OCI-LY7 (cell line): ENCODE results near the gene TRIM7. TPM values are rescaled to one million over a fixed set of nuclear protein-coding genes. Genes with fewer than 3 reads are reported as not detected.

Source experiments
- BruUV-seq: library from RNA; stranded (reverse); fragments of 400-500 nt; replicated peaks from 2 replicates; lab custom pipeline; 2021; lab: Mats Ljungman, UMichigan
- CTCF ChIA-PET: fragments of 300-600 bp; sonication (Branson Sonifier 250); formaldehyde crosslinking; loops from one replicate; lab custom pipeline; 2022; ENCODE audit warnings: antibody characterized with exemption; ENCODE audit not compliant: unreplicated experiment; lab: Charles Lee
- POLR2A ChIA-PET: fragments of 300-600 bp; sonication (Branson Sonifier 250); formaldehyde crosslinking; loops from one replicate; lab custom pipeline; 2022; ENCODE audit warnings: antibody characterized with exemption; lab: Charles Lee
- DNase-seq: peaks from one replicate; pipeline ENCODE4 v3.0.0-alpha.2; 2015; ENCODE audit warnings: low spot score
- H2AFZ ChIP-seq: fragments of 200-600 bp; sonication (generic), shearing (Covaris generic); 2 replicates; pipeline ENCODE4 v1.6.1; 2014; ENCODE audit warnings: mild to moderate bottlenecking, antibody characterized with exemption, low read length, moderate library complexity
- H3K27ac ChIP-seq: fragments of 200-600 bp; sonication (generic); 2 replicates; pipeline ENCODE4 v1.5.1; 2014; ENCODE audit warnings: mixed run types, low read depth, mild to moderate bottlenecking, moderate library complexity, low read length, inconsistent platforms; ENCODE audit not compliant: poor library complexity, severe bottlenecking
- H3K36me3 ChIP-seq: fragments of 200-600 bp; sonication (generic); 2 replicates; pipeline ENCODE4 v1.6.1; 2014; ENCODE audit warnings: mild to moderate bottlenecking, antibody characterized with exemption, low read length, moderate library complexity, mixed read lengths; ENCODE audit not compliant: insufficient read depth
- H3K4me1 ChIP-seq: fragments of 200-600 bp; sonication (generic); 2 replicates; pipeline ENCODE4 v1.5.1; 2014; ENCODE audit warnings: mild to moderate bottlenecking, low read length; ENCODE audit not compliant: insufficient read depth, poor library complexity, severe bottlenecking
- H3K4me2 ChIP-seq: fragments of 200-600 bp; sonication (generic); 2 replicates; pipeline ENCODE4 v1.6.1; 2014; ENCODE audit warnings: mild to moderate bottlenecking, low read length
- H3K4me3 ChIP-seq: fragments of 200-600 bp; sonication (generic); 2 replicates; pipeline ENCODE4 v1.5.1; 2014; ENCODE audit warnings: mild to moderate bottlenecking, low read depth, low read length; ENCODE audit not compliant: poor library complexity, severe bottlenecking
- H3K79me2 ChIP-seq: fragments of 200-600 bp; sonication (generic); 2 replicates; pipeline ENCODE4 v1.6.1; 2016; ENCODE audit warnings: low read depth, mild to moderate bottlenecking, low read length, moderate library complexity, mixed read lengths; ENCODE audit not compliant: insufficient read depth
- H3K9me2 ChIP-seq: fragments of 200-600 bp; sonication (generic); 2 replicates; pipeline ENCODE4 v1.6.1; 2016; ENCODE audit warnings: mild to moderate bottlenecking, low read length, mixed read lengths; ENCODE audit not compliant: insufficient read depth
- H3K9me3 ChIP-seq: fragments of 200-600 bp; sonication (generic); 2 replicates; pipeline ENCODE4 v1.6.1; 2014; ENCODE audit warnings: mild to moderate bottlenecking, mixed run types, low read length, mixed read lengths
- H4K20me1 ChIP-seq: fragments of 200-600 bp; sonication (generic); 2 replicates; pipeline ENCODE4 v1.6.1; 2014; ENCODE audit warnings: mild to moderate bottlenecking, antibody characterized with exemption, low read length, moderate library complexity, mixed read lengths; ENCODE audit not compliant: insufficient read depth
- CTCF ChIP-seq: fragments of 200-600 bp; sonication (generic); conservative IDR thresholded peaks from 2 replicates; pipeline ENCODE4 v1.5.1; 2014; ENCODE audit warnings: mild to moderate bottlenecking, antibody characterized with exemption, low read length, moderate library complexity, mixed read lengths
- EZH2phosphoT487 ChIP-seq: fragments of 200-600 bp; sonication (generic); IDR thresholded peaks from 2 replicates; pipeline ENCODE4 v1.6.1; 2018; ENCODE audit warnings: low read depth, borderline replicate concordance, mild to moderate bottlenecking, mixed run types, antibody characterized with exemption, low read length, moderate library complexity, mixed read lengths
- intact Hi-C: fragments of 100-400 bp; cut with micrococcal nuclease; formaldehyde crosslinking; loops from one replicate; pipeline ENCODE4 v1.10.0; 2022; ENCODE audit not compliant: unreplicated experiment
- total RNA-seq, 2 experiments: library from RNA; depleted of rRNA in 1 of 2; stranded (reverse); fragments of >200 nt in 1 of 2; shearing (Covaris generic) in 1 of 2; gene quantifications; 2 replicates each; pipeline ENCODE4 v1.2.3, GENCODE V29; 2014 to 2022

TRIM7 gene
- total RNA-seq, 2 experiments from 2014 or later = 0.22 to 1.8 TPM

GRCh38 chr5:181243564-181244343, 38.8 kb upstream of the TRIM7 start, which contains the start of gene RACK1:
Gene RACK1 (minus strand): TSS chr5:181243906. CDS start chr5:181243800, 106 bp downstream.
- peak; percentile 94 for DNase-seq
- POLR2A ChIA-PET = interaction anchor here (0.6 to 3.7 kb wide), 8 partner anchors 11 to 436 kb away, joined by 3 to 17 read pairs (median 3); partner anchors contain the start of gene TRIM52
- BruUV-seq = no TSS peak
- H2AFZ ChIP-seq = peak within 1 kb of the TSS; percentile 47; the same call in 1 of the 2 replicates
- intact Hi-C loops = loop anchor here (1.0 kb wide), 2 partner anchors 20 to 55 kb away; partner anchors contain the start of gene TRIM41
- no peaks in the 10 kb centered on the region for H3K9me3 ChIP-seq
- peaks cover 54% of the 10 kb centered on the region for H3K4me1 ChIP-seq
- CTCF ChIA-PET = no interaction called here
- peak within 1 kb of the TSS; percentile 89 for H3K4me3 ChIP-seq
- no peaks in the 10 kb centered on the region for H3K9me2 ChIP-seq
- peaks cover 88% of the 10 kb centered on the region for H3K79me2 ChIP-seq
- TF ChIP-seq EZH2phosphoT487 = no peak
- TF ChIP-seq CTCF = no peak
- H3K4me2 ChIP-seq = peak within 1 kb of the TSS; percentile 98
- H3K36me3 ChIP-seq = peaks cover 49% of the 10 kb centered on the region
- H4K20me1 ChIP-seq = peaks cover 34% of the 10 kb centered on the region
- H3K27ac ChIP-seq = peak within 1 kb of the TSS; percentile 89

- CTCF ChIA-PET = no interaction called here
Measured at GRCh38 chr5:181243018-181243563, 38.1 kb upstream of the TRIM7 start.

More at GRCh38 chr5:181243018-181243563, 38.1 kb upstream of the TRIM7 start:
- DNase-seq = peak; percentile 43
- POLR2A ChIA-PET = interaction anchor here (0.7 to 1.4 kb wide), 3 partner anchors 14 to 435 kb away, joined by 3 to 7 read pairs (median 3); no protein-coding TSS in a partner anchor
- Histone ChIP-seq H3K36me3 (peaks cover 55% of the 10 kb centered on the region), H3K4me1 (peaks cover 47% of the 10 kb centered on the region), H3K27ac (peak overlapping the region; percentile 89), H3K4me3 (peak overlapping the region; percentile 89), H3K4me2 (peak overlapping the region; percentile 98), H3K9me3 (no peaks in the 10 kb centered on the region), H4K20me1 (peaks cover 41% of the 10 kb centered on the region), H3K9me2 (no peaks in the 10 kb centered on the region), H2AFZ (no peak overlapping the region), H3K79me2 (peaks cover 88% of the 10 kb centered on the region)
- TF ChIP-seq EZH2phosphoT487 (no peak), CTCF (no peak)
- intact Hi-C loops = loop anchor here (1.0 kb wide), 1 partner anchor 20 kb away; the partner anchor contains the start of gene TRIM41
- BruUV-seq = TSS peak; percentile 66
